H1 (cell line): Measurements from ENCODE around the gene ZNF513. TPM values are rescaled to one million over a fixed set of nuclear protein-coding genes. Genes with fewer than 3 reads are reported as not detected.

Experiments
- CTCF ChIA-PET: fragments of 300-600 bp; sonication (Branson Sonifier 250); formaldehyde crosslinking; loops from one replicate; lab custom pipeline; 2021; ENCODE audit not compliant: partially characterized antibody; lab: Charles Lee
- POLR2A ChIA-PET: fragments of 300-600 bp; sonication (Branson Sonifier 250); formaldehyde crosslinking; loops from one replicate; lab custom pipeline; 2021; ENCODE audit warnings: inconsistent platforms; ENCODE audit not compliant: partially characterized antibody; lab: Charles Lee
- DNase-seq, 2 experiments: peaks; one replicate each; pipeline versions ENCODE4 v3.0.0 to v3.0.0-alpha.2; 2010 to 2022; ENCODE audit warnings: low spot score in 2 of 2, low read depth in 1 of 2, mixed read lengths in 1 of 2
- FAIRE-seq: peaks from 2 replicates; lab custom pipeline; 2011; peaks lifted over from hg19 to GRCh38; lab: Jason Lieb, UNC
- H2AFZ ChIP-seq: 2 replicates; pipeline ENCODE4 v1.8.1; 2012; ENCODE audit warnings: low read length, inconsistent platforms
- H2AK5ac ChIP-seq: 2 replicates; pipeline ENCODE4 v1.6.1; 2013; ENCODE audit warnings: low read depth, low read length
- H2BK120ac ChIP-seq: replicated peaks from 2 replicates; pipeline ENCODE3; 2013; ENCODE audit warnings: low read depth, low read length, inconsistent platforms
- H2BK12ac ChIP-seq: 2 replicates; pipeline ENCODE4 v1.6.1; 2013; ENCODE audit warnings: low read depth, low read length
- H2BK15ac ChIP-seq: 2 replicates; pipeline ENCODE4 v1.6.1; 2013; ENCODE audit warnings: low read length
- H2BK20ac ChIP-seq: 2 replicates; pipeline ENCODE4 v1.6.1; 2013; ENCODE audit warnings: low read length
- H2BK5ac ChIP-seq: 2 replicates; pipeline ENCODE4 v1.6.1; 2013; ENCODE audit warnings: low read depth, low read length
- H3K14ac ChIP-seq: 2 replicates; pipeline ENCODE4 v1.6.1; 2013; ENCODE audit warnings: inconsistent platforms; ENCODE audit not compliant: insufficient read length
- H3K18ac ChIP-seq: 2 replicates; pipeline ENCODE4 v1.6.1; 2013; ENCODE audit warnings: low read length; ENCODE audit errors: extremely low read depth
- H3K23ac ChIP-seq: 2 replicates; pipeline ENCODE4 v1.6.1; 2013; ENCODE audit warnings: inconsistent platforms; ENCODE audit not compliant: insufficient read length
- H3K23me2 ChIP-seq: 2 replicates; pipeline ENCODE4 v1.6.1; 2013; ENCODE audit warnings: low read depth, low read length
- H3K27ac ChIP-seq: 2 replicates; pipeline ENCODE4 v1.6.1; 2011; ENCODE audit warnings: low read depth, low read length, inconsistent platforms
- H3K27me3 ChIP-seq, 4 experiments: replicated peaks in 1 of 4; 1 replicate in 1 of 4; 2 replicates in 3 of 4; pipeline versions ENCODE4 v1.6.1 to v1.8.1; 2011 to 2013; ENCODE audit warnings: low read length in 3 of 4, mild to moderate bottlenecking in 3 of 4, inconsistent platforms in 2 of 4, mixed read lengths in 2 of 4, moderate library complexity in 1 of 4; ENCODE audit not compliant: control insufficient read depth in 3 of 4, insufficient read depth in 3 of 4; ENCODE audit errors: extremely low read depth in 1 of 4
- H3K36me3 ChIP-seq, 4 experiments: 2 replicates each; pipeline versions ENCODE4 v1.6.1 to v1.8.1; 2011 to 2013; ENCODE audit warnings: mild to moderate bottlenecking in 4 of 4, low read length in 3 of 4, moderate library complexity in 2 of 4, control low read depth in 1 of 4, inconsistent platforms in 1 of 4; ENCODE audit not compliant: insufficient read depth in 4 of 4, control insufficient read depth in 2 of 4
- H3K4ac ChIP-seq: replicated peaks from 2 replicates; pipeline ENCODE3; 2013; ENCODE audit warnings: low read length, low read depth, mixed read lengths, inconsistent platforms; ENCODE audit not compliant: insufficient read length
- H3K4me1 ChIP-seq, 4 experiments: replicated peaks in 1 of 4; 1 replicate in 1 of 4; 2 replicates in 3 of 4; pipeline versions ENCODE4 v1.6.1 to v1.8.1; 2011 to 2013; ENCODE audit warnings: low read length in 3 of 4, inconsistent platforms in 2 of 4, mixed read lengths in 1 of 4; ENCODE audit not compliant: insufficient read depth in 4 of 4, control insufficient read depth in 3 of 4
- H3K4me2 ChIP-seq, 2 experiments: 2 replicates each; pipeline versions ENCODE4 v1.6.1 to v1.8.1; 2011 to 2013; ENCODE audit warnings: low read depth in 2 of 2, low read length in 2 of 2, control low read depth in 1 of 2, inconsistent platforms in 1 of 2, mild to moderate bottlenecking in 1 of 2; ENCODE audit not compliant: insufficient read depth in 1 of 2
- H3K4me3 ChIP-seq, 4 experiments: fragments of 200-600, 300-600 bp in 1 of 4; sonication (generic), shearing (Covaris generic), sonication (Bioruptor Twin) in 1 of 4; 2 replicates each; pipeline versions ENCODE4 v1.5.1 to v1.8.1; 2011 to 2016; ENCODE audit warnings: low read length in 4 of 4, low read depth in 3 of 4, control low read depth in 2 of 4, inconsistent platforms in 2 of 4, mild to moderate bottlenecking in 2 of 4, mixed read lengths in 1 of 4, moderate library complexity in 1 of 4; ENCODE audit not compliant: insufficient read depth in 2 of 4; ENCODE audit errors: extremely low read depth in 1 of 4
- H3K56ac ChIP-seq: replicated peaks from 2 replicates; pipeline ENCODE3; 2013; ENCODE audit warnings: low read depth, mild to moderate bottlenecking, mixed read lengths, low read length, inconsistent platforms; ENCODE audit not compliant: insufficient read length
- H3K79me1 ChIP-seq: 2 replicates; pipeline ENCODE4 v1.6.1; 2013; ENCODE audit warnings: low read depth, low read length, control low read depth
- H3K79me2 ChIP-seq, 2 experiments: 2 replicates each; pipeline versions ENCODE4 v1.6.1 to v1.8.1; 2012 to 2013; ENCODE audit warnings: low read length in 2 of 2, mild to moderate bottlenecking in 2 of 2, inconsistent platforms in 1 of 2; ENCODE audit not compliant: insufficient read depth in 2 of 2, control insufficient read depth in 1 of 2
- H3K9ac ChIP-seq, 4 experiments: replicated peaks in 1 of 4; 1 replicate in 1 of 4; 2 replicates in 3 of 4; pipeline versions ENCODE4 v1.6.1 to v1.8.1; 2011 to 2013; ENCODE audit warnings: low read depth in 3 of 4, low read length in 3 of 4, control low read depth in 2 of 4, mild to moderate bottlenecking in 2 of 4, moderate library complexity in 2 of 4, inconsistent platforms in 1 of 4; ENCODE audit errors: extremely low read depth in 1 of 4
- H3K9me3 ChIP-seq, 2 experiments: 2 replicates each; pipeline versions ENCODE4 v1.6.1 to v1.8.1; 2012 to 2013; ENCODE audit warnings: mild to moderate bottlenecking in 2 of 2, moderate library complexity in 2 of 2, control low read depth in 1 of 2, inconsistent platforms in 1 of 2, low read depth in 1 of 2, low read length in 1 of 2, mixed read lengths in 1 of 2; ENCODE audit not compliant: insufficient read depth in 2 of 2
- H4K20me1 ChIP-seq, 2 experiments: replicated peaks in 1 of 2; 2 replicates each; pipeline versions ENCODE3 to v1.8.1; 2011 to 2013; ENCODE audit warnings: inconsistent platforms in 2 of 2, low read length in 2 of 2, mild to moderate bottlenecking in 1 of 2; ENCODE audit not compliant: insufficient read depth in 2 of 2, control insufficient read depth in 1 of 2
- H4K5ac ChIP-seq: 2 replicates; pipeline ENCODE4 v1.6.1; 2013; ENCODE audit warnings: low read length, low read depth, mixed read lengths, inconsistent platforms; ENCODE audit not compliant: insufficient read length
- H4K8ac ChIP-seq: 2 replicates; pipeline ENCODE4 v1.8.0; 2013; ENCODE audit warnings: mild to moderate bottlenecking, moderate library complexity, low read length, inconsistent platforms; ENCODE audit not compliant: insufficient read depth; ENCODE audit errors: extremely low read depth
- H4K91ac ChIP-seq: replicated peaks from 2 replicates; pipeline ENCODE3; 2013; ENCODE audit warnings: low read length, mixed read lengths, inconsistent platforms; ENCODE audit not compliant: insufficient read length
- CEBPB ChIP-seq: IDR thresholded peaks from 2 replicates; pipeline ENCODE4 v1.6.1; 2012; ENCODE audit warnings: low read depth, low read length
- GABPA ChIP-seq: IDR thresholded peaks from 2 replicates; pipeline ENCODE4 v1.6.1; 2011; ENCODE audit warnings: mild to moderate bottlenecking, low read length, moderate library complexity, borderline replicate concordance; ENCODE audit not compliant: insufficient read depth
- SAP30 ChIP-seq: fragments of 300-600 bp; sonication (generic); IDR thresholded peaks from 2 replicates; pipeline ENCODE4 v1.7.1; 2012; ENCODE audit warnings: low read length, moderate library complexity, mild to moderate bottlenecking, inconsistent platforms; ENCODE audit not compliant: insufficient read depth, insufficient replicate concordance
- YY1 ChIP-seq: IDR thresholded peaks from 2 replicates; pipeline ENCODE4 v1.6.1; 2011; ENCODE audit warnings: low read depth, mild to moderate bottlenecking, low read length
- ZNF274 ChIP-seq: IDR thresholded peaks from 2 replicates; pipeline ENCODE4 v1.7.0; 2012; ENCODE audit warnings: low read length, borderline replicate concordance; ENCODE audit errors: extremely low read depth
- WGBS, 2 experiments: shearing (Covaris generic) in 1 of 2; methylation state at CpG; one replicate each; pipeline versions ENCODE4 v1.1.6 to v1.1.7; 2013 to 2015; ENCODE audit warnings: low lambda C conversion rate in 2 of 2, mixed read lengths in 2 of 2, inconsistent platforms in 1 of 2, low coverage in 1 of 2, missing lambda C conversion rate in 1 of 2; ENCODE audit not compliant: insufficient replicate concordance in 2 of 2, insufficient coverage in 1 of 2, insufficient read length in 1 of 2; ENCODE audit errors: extremely low coverage in 1 of 2, missing lambda C conversion rate in 1 of 2; 5-methylcytosine and 5-hydroxymethylcytosine counted together
- polyA plus RNA-seq, 7 experiments: library from polyadenylated mRNA; depleted of rRNA in 3 of 7; stranded (reverse) in 5 of 7; unstranded in 2 of 7; fragments of >200 nt in 5 of 7; fragments of 200-250 nt in 2 of 7; gene quantifications; 1 replicate in 5 of 7; 2 replicates in 1 of 7; 4 replicates in 1 of 7; pipeline versions ENCODE4 v1.2.1 to v1.2.3, GENCODE V29; 2011 to 2013; ENCODE audit warnings: missing spikeins in 2 of 7, mixed read lengths in 2 of 7
- total RNA-seq: library from RNA; stranded (reverse); fragmentation: NEBNext Ultra II Directional; extraction: Animal tissue kit (Norgen Biotek cat#: 25700); gene quantifications from 2 replicates; pipeline ENCODE4 v1.2.1, GENCODE V29; 2021
- TF ChIP-seq, protein P1 (sequence below), 3 experiments: IDR thresholded peaks; 1 replicate in 2 of 3; 2 replicates in 1 of 3; pipeline versions ENCODE4 v1.5.1 to v1.6.1; 2011; ENCODE audit warnings: low read length in 3 of 3, mild to moderate bottlenecking in 3 of 3, inconsistent platforms in 2 of 3, low read depth in 1 of 3, moderate library complexity in 1 of 3; ENCODE audit not compliant: insufficient read depth in 1 of 3; ENCODE audit errors: control extremely low read depth in 1 of 3

ZNF513 gene
- total and polyA plus RNA-seq, 2 of the 8 experiments (the other 6 are each of a cell fraction or from before 2014, with no cell fraction given), result 17.3 to 29.5 TPM

GRCh38 chr2:27369471-27370025 lies 11.0 kb downstream of the ZNF513 start:
- no peak overlapping the region for H3K14ac ChIP-seq
- peak overlapping the region; percentile 67 for H3K56ac ChIP-seq
- H3K79me2 ChIP-seq, result peaks cover 2 to 21% of the 10 kb centered on the region in 2 experiments; a peak in 3 of 4 replicates
- peak overlapping the region; percentile 62 for H3K27ac ChIP-seq
- FAIRE-seq, result no peak
- peaks cover 5% of the 10 kb centered on the region; the same call in 1 of the 2 replicates for H3K79me1 ChIP-seq
- H3K18ac ChIP-seq, result peak overlapping the region; percentile 86
- H4K20me1 ChIP-seq, result peaks cover 0 to 13% of the 10 kb centered on the region in 2 experiments
- no peak overlapping the region for H2AK5ac ChIP-seq
- no peak overlapping the region for H2BK20ac ChIP-seq
- H3K4ac ChIP-seq, result no peak overlapping the region
- H2BK120ac ChIP-seq, result no peak overlapping the region
- peak overlapping the region; percentile 77; the same call in 1 of the 2 replicates for H2BK5ac ChIP-seq
- peak overlapping the region; percentile 72 to 99 (median 88) for H3K4me3 ChIP-seq
- peak overlapping the region; percentile 77 for H4K5ac ChIP-seq
- CTCF ChIA-PET, result interaction anchor here (0.8 to 2.8 kb wide), 22 partner anchors 9 to 277 kb away, joined by 3 to 10 read pairs (median 4); partner anchors contain the start of genes GTF3C2 and UCN
- no peaks in the 10 kb centered on the region for H3K9me3 ChIP-seq
- H3K9ac ChIP-seq, result peak overlapping the region; percentile 50 to 91 (median 86)
- no peak overlapping the region for H3K23ac ChIP-seq
- peak in 1 of 2 experiments; percentile 88 for DNase-seq
- peak overlapping the region; percentile 38 for H2AFZ ChIP-seq
- POLR2A ChIA-PET, result interaction anchor here (0.8 to 8.2 kb wide), 16 partner anchors 8 to 161 kb away, joined by 3 to 135 read pairs (median 3); partner anchors contain the start of genes FNDC4, GTF3C2, MPV17 and NRBP1
- H3K4me2 ChIP-seq, result peak overlapping the region; percentile 71 to 76
- no peaks in the 10 kb centered on the region for H3K27me3 ChIP-seq
- 12% methylated on average over 14 of the region's 18 CpGs; no CpG with 5 or more reads in 1 of the 2 experiments for WGBS, 2 experiments
- no peak overlapping the region for H2BK12ac ChIP-seq
- H2BK15ac ChIP-seq, result no peak overlapping the region
- H3K4me1 ChIP-seq, result peaks cover 0 to 4% (median 2%) of the 10 kb centered on the region in 4 experiments; a peak in 4 of 7 replicates
- peak overlapping the region; percentile 49 for H4K91ac ChIP-seq
- peaks cover 8% of the 10 kb centered on the region for H3K23me2 ChIP-seq
- peak overlapping the region; percentile 94; the same call in 1 of the 2 replicates for H4K8ac ChIP-seq
- H3K36me3 ChIP-seq, result peaks cover 22 to 48% (median 37%) of the 10 kb centered on the region in 4 experiments
- TF ChIP-seq CEBPB, result no peak
- TF ChIP-seq SAP30, result peak; percentile 41
- TF ChIP-seq GABPA, result peak; percentile 23; the same call in 1 of the 2 replicates
- no peak for TF ChIP-seq ZNF274
- TF ChIP-seq, protein P1, sequence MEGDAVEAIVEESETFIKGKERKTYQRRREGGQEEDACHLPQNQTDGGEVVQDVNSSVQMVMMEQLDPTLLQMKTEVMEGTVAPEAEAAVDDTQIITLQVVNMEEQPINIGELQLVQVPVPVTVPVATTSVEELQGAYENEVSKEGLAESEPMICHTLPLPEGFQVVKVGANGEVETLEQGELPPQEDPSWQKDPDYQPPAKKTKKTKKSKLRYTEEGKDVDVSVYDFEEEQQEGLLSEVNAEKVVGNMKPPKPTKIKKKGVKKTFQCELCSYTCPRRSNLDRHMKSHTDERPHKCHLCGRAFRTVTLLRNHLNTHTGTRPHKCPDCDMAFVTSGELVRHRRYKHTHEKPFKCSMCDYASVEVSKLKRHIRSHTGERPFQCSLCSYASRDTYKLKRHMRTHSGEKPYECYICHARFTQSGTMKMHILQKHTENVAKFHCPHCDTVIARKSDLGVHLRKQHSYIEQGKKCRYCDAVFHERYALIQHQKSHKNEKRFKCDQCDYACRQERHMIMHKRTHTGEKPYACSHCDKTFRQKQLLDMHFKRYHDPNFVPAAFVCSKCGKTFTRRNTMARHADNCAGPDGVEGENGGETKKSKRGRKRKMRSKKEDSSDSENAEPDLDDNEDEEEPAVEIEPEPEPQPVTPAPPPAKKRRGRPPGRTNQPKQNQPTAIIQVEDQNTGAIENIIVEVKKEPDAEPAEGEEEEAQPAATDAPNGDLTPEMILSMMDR (IDR thresholded peaks at IDR 0.05; ENCODE audit: control extremely low read depth in 1 of 3, insufficient read depth in 1 of 3, low read depth in 1 of 3, low read length in 3 of 3), result no peak
- TF ChIP-seq YY1, result no peak
